Endodermal cell (in vitro differentiated cells): ENCODE results near the gene NR2F6. TPM values are rescaled to one million over a fixed set of nuclear protein-coding genes. Genes with fewer than 3 reads are reported as not detected.

Experiments
- DNase-seq: peaks from one replicate; pipeline ENCODE4 v3.0.0-alpha.2; 2017
- H3K27ac ChIP-seq: 2 replicates; pipeline ENCODE4 v1.5.1; 2013; ENCODE audit warnings: mild to moderate bottlenecking, low read depth, low read length, moderate library complexity
- H3K27me3 ChIP-seq: 2 replicates; pipeline ENCODE4 v1.6.1; 2013; ENCODE audit warnings: mild to moderate bottlenecking, low read length, moderate library complexity; ENCODE audit not compliant: insufficient read depth, control insufficient read depth, poor library complexity, severe bottlenecking
- H3K36me3 ChIP-seq: 2 replicates; pipeline ENCODE4 v1.7.0; 2013; ENCODE audit warnings: mild to moderate bottlenecking, low read length, moderate library complexity; ENCODE audit not compliant: control insufficient read depth, insufficient read depth
- H3K4me1 ChIP-seq: one replicate; pipeline ENCODE4 v1.7.0; 2013; ENCODE audit warnings: low read length; ENCODE audit not compliant: control insufficient read depth, insufficient read depth
- H3K4me3 ChIP-seq: 2 replicates; pipeline ENCODE4 v1.5.1; 2013; ENCODE audit warnings: mild to moderate bottlenecking, low read length, moderate library complexity
- H3K9ac ChIP-seq: 2 replicates; pipeline ENCODE4 v1.6.1; 2013; ENCODE audit warnings: mild to moderate bottlenecking, low read length, moderate library complexity; ENCODE audit not compliant: poor library complexity, severe bottlenecking; ENCODE audit errors: extremely low read depth
- H3K9me3 ChIP-seq: 2 replicates; pipeline ENCODE4 v1.6.1; 2013; ENCODE audit warnings: mild to moderate bottlenecking, low read length, moderate library complexity; ENCODE audit not compliant: control insufficient read depth
- H3K27ac Mint-ChIP-seq: 2 replicates; pipeline ENCODE4 v1.8.0; 2020; ENCODE audit warnings: mixed read lengths
- H3K27me3 Mint-ChIP-seq: 2 replicates; pipeline ENCODE4 v1.8.0; 2021; ENCODE audit warnings: mild to moderate bottlenecking, mixed read lengths; ENCODE audit not compliant: insufficient read depth
- H3K36me3 Mint-ChIP-seq: 2 replicates; pipeline ENCODE4 v1.8.0; 2020; ENCODE audit warnings: low read depth, mixed read lengths
- H3K4me1 Mint-ChIP-seq: 2 replicates; pipeline ENCODE4 v1.8.0; 2020; ENCODE audit warnings: mixed read lengths
- H3K4me3 Mint-ChIP-seq: 2 replicates; pipeline ENCODE4 v1.8.0; 2020; ENCODE audit warnings: mild to moderate bottlenecking, moderate library complexity, mixed read lengths
- H3K9me3 Mint-ChIP-seq: 2 replicates; pipeline ENCODE4 v1.8.0; 2020; ENCODE audit warnings: mild to moderate bottlenecking, mixed read lengths
- WGBS, 2 experiments: methylation state at CpG; one replicate each; pipeline versions ENCODE4 v1.1.5 to v1.1.7; 2013; ENCODE audit warnings: missing lambda C conversion rate in 2 of 2, mixed read lengths in 1 of 2; ENCODE audit not compliant: insufficient coverage in 1 of 2, insufficient read length in 1 of 2; 5-methylcytosine and 5-hydroxymethylcytosine counted together
- total RNA-seq, 2 donors: library from RNA; stranded (reverse); fragmentation: NEBNext Ultra II Directional in 1 of 2; extraction: Animal tissue kit (Norgen Biotek cat#: 25700) in 1 of 2; gene quantifications; 2 replicates in 1 of 2; 3 replicates in 1 of 2; pipeline ENCODE4 v1.2.1, GENCODE V29; 2021
- TF ChIP-seq, protein P1 (sequence below): fragments of 200-600 bp; sonication (generic); conservative IDR thresholded peaks from 2 replicates; pipeline ENCODE4 v1.5.0; 2021; ENCODE audit warnings: antibody characterized with exemption, mild to moderate bottlenecking

The NR2F6 gene
- total RNA-seq, 2 donors from 2014 or later: 103 to 107 TPM

DNA sequence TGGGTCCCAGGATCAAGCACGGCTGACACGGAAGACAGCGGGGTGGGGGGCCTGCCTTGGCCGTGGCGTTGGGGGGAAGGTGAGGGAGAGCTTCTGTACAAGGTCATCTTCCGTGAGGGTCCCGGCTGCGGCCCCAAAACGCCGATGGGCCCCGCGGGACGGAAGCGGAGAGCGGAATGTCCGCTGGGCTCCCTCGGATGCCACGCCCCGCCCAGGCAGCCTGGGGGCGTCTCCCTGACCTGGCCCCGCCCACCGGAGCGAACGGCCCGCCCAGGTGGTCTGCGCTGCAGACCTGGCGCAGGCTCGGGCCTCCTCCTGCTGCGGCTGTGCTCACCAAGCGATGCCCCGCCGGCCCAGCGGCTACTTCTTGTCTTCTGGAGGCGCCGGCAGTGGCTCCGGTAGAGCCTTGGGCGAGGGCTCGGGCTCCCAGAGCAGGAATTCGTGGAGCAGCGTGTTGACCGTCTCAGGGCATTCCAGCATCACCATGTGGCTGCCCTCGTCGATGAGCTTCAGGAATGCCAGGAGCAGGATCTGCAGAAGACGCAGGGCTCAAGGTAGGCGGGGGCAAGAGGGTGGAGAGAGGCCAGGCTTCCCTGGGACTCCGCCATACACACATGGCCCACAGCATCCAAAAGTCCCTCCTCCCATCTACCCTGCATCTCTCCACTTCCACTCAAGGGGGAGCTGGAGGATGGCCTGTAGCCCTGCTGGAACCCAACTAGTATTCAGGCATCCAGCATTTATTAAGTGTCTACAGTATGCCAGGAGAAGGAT is 46.8 kb upstream of the NR2F6 start:
- Mint-ChIP-seq H3K9me3 (peaks cover 3% of the 10 kb centered on the region), H3K4me1 (no peaks in the 10 kb centered on the region), H3K36me3 (peaks cover 12% of the 10 kb centered on the region), H3K4me3 (peak overlapping the region; percentile 68), H3K27me3 (no peaks in the 10 kb centered on the region), H3K27ac (peak overlapping the region; percentile 95)
- Histone ChIP-seq H3K9me3 (peaks cover 5% of the 10 kb centered on the region), H3K27ac (peak overlapping the region; percentile 76), H3K27me3 (no peaks in the 10 kb centered on the region), H3K36me3 (peaks cover 15% of the 10 kb centered on the region), H3K9ac (peak overlapping the region; percentile 35), H3K4me1 (no peaks in the 10 kb centered on the region), H3K4me3 (peak overlapping the region; percentile 75)
- DNase-seq: peak; percentile 95
- TF ChIP-seq, protein P1, sequence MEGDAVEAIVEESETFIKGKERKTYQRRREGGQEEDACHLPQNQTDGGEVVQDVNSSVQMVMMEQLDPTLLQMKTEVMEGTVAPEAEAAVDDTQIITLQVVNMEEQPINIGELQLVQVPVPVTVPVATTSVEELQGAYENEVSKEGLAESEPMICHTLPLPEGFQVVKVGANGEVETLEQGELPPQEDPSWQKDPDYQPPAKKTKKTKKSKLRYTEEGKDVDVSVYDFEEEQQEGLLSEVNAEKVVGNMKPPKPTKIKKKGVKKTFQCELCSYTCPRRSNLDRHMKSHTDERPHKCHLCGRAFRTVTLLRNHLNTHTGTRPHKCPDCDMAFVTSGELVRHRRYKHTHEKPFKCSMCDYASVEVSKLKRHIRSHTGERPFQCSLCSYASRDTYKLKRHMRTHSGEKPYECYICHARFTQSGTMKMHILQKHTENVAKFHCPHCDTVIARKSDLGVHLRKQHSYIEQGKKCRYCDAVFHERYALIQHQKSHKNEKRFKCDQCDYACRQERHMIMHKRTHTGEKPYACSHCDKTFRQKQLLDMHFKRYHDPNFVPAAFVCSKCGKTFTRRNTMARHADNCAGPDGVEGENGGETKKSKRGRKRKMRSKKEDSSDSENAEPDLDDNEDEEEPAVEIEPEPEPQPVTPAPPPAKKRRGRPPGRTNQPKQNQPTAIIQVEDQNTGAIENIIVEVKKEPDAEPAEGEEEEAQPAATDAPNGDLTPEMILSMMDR: peak; percentile 76
- WGBS, 2 experiments: 1 to 3% methylated on average over 22 to 46 of the region's 46 CpGs

DNA sequence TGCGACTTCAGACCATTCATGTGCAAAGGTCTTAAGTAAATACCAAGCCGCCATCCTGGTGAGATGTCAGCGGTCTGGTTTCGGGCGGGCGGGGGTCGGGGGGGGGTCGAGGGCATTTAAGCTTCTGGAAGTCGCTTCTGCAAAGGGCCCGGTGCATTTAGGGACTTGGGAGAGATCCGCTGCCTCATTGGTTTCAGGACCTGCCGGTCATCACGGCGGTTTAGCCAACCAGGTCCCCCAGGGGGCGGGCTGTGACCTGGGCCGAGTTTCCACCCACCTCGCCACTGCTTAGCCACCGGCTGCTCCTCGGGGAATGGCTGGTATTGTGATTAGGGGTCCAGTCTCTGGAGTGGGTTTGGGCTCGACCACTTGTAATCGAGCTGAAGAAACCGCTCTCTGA is 43.8 kb upstream of the NR2F6 start:
- Mint-ChIP-seq H3K27ac (no peak overlapping the region), H3K4me3 (no peak overlapping the region), H3K36me3 (peaks cover 9% of the 10 kb centered on the region), H3K27me3 (no peaks in the 10 kb centered on the region), H3K9me3 (peaks cover 6% of the 10 kb centered on the region), H3K4me1 (no peaks in the 10 kb centered on the region)
- peak; percentile 95 for DNase-seq
- Histone ChIP-seq H3K9ac (no peak overlapping the region), H3K27me3 (no peaks in the 10 kb centered on the region), H3K4me3 (no peak overlapping the region), H3K4me1 (no peaks in the 10 kb centered on the region), H3K36me3 (peaks cover 8% of the 10 kb centered on the region), H3K27ac (no peak overlapping the region), H3K9me3 (no peaks in the 10 kb centered on the region)
- TF ChIP-seq, protein P1: no peak
- 5 to 17% methylated on average over 4 to 22 of the region's 22 CpGs for WGBS, 2 experiments

DNA sequence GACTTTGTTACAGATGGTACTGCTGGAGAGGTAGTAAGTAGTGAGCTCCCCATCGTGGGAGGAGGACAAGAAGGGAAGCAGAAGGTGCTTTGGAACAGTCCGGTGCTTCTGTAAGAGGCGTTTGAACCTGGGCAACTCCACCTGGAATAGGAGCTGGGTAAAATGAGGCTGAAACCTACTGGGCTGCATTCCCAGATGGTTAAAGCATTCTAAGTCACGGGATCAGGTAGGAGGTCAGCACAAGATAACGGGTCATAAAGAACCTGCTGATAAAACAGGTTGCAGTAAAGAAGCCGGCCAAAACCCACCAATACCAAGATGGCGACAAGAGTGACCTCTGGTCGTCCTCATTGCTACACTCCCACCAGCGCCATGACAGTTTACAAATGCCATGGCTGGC is 41.0 kb upstream of the NR2F6 start:
- Histone ChIP-seq H3K36me3 (no peaks in the 10 kb centered on the region), H3K27me3 (peaks cover under 1% of the 10 kb centered on the region), H3K27ac (no peak overlapping the region), H3K9ac (no peak overlapping the region), H3K4me3 (no peak overlapping the region), H3K4me1 (no peaks in the 10 kb centered on the region), H3K9me3 (no peaks in the 10 kb centered on the region)
- H3K4me3 Mint-ChIP-seq: no peak overlapping the region
- WGBS, 2 experiments: 89 to 94% methylated on average over 9 of the region's 9 CpGs
- no peak overlapping the region for H3K27ac Mint-ChIP-seq
- no peak for DNase-seq
- peaks cover 6% of the 10 kb centered on the region for H3K9me3 Mint-ChIP-seq
- H3K36me3 Mint-ChIP-seq: peaks cover 16% of the 10 kb centered on the region
- peaks cover 3% of the 10 kb centered on the region for H3K27me3 Mint-ChIP-seq
- H3K4me1 Mint-ChIP-seq: peaks cover 2% of the 10 kb centered on the region
- TF ChIP-seq, protein P1: no peak
